Hepatocyte (in vitro differentiated cells): Measurements from ENCODE around the gene HK2.

ENCODE experiments used
- CTCF ChIP-seq: fragments of 200-600 bp; sonication (generic); IDR thresholded peaks from 2 replicates; pipeline ENCODE4 v1.5.1; 2016; ENCODE audit warnings: antibody characterized with exemption, mild to moderate bottlenecking; ENCODE audit not compliant: poor library complexity
- EZH2 ChIP-seq: fragments of 200-600 bp; sonication (generic); IDR thresholded peaks from 2 replicates; pipeline ENCODE4 v1.6.1; 2016; ENCODE audit warnings: antibody characterized with exemption, mild to moderate bottlenecking, borderline replicate concordance
- EZH2phosphoT487 ChIP-seq: fragments of 200-600 bp; sonication (generic); IDR thresholded peaks from one replicate; pipeline ENCODE4 v1.6.1; 2018; ENCODE audit warnings: antibody characterized with exemption, mild to moderate bottlenecking, low read depth, moderate library complexity; ENCODE audit not compliant: unreplicated experiment, severe bottlenecking

DNA sequence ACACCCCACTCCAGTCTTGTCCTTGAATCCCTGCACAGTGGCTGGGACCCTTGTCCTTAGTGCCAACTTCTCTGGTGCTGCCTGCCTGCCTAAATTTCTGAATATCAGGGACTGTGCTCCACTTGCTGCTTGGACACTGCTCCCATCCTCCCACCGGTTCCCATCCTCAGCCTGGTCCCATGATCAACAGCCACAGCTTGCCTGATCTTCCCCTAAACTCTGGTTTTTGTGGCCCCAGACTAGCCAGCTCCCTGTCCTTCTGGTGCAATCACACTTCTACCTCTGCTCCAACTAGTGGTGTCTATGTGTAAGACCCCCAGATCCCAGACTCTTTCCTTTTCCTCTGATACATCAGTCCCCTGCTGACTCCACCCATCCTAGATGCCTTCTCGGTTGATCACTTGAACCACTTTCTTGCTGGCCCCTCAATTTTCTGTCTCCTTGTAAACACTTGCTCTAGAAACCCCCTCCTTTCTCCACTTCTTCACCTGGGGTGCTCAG lies 87.4 kb downstream of the HK2 start:
- TF ChIP-seq CTCF, result no peak
- no peak for TF ChIP-seq EZH2
- TF ChIP-seq EZH2phosphoT487, result no peak
